ENCODE measurements around the gene ACER2. TPM values are rescaled to one million over a fixed set of nuclear protein-coding genes. Genes with fewer than 3 reads are reported as not detected.

ACER2 gene
- total RNA-seq, 1 experiment from 2014 or later, result 9.6 TPM

DNA sequence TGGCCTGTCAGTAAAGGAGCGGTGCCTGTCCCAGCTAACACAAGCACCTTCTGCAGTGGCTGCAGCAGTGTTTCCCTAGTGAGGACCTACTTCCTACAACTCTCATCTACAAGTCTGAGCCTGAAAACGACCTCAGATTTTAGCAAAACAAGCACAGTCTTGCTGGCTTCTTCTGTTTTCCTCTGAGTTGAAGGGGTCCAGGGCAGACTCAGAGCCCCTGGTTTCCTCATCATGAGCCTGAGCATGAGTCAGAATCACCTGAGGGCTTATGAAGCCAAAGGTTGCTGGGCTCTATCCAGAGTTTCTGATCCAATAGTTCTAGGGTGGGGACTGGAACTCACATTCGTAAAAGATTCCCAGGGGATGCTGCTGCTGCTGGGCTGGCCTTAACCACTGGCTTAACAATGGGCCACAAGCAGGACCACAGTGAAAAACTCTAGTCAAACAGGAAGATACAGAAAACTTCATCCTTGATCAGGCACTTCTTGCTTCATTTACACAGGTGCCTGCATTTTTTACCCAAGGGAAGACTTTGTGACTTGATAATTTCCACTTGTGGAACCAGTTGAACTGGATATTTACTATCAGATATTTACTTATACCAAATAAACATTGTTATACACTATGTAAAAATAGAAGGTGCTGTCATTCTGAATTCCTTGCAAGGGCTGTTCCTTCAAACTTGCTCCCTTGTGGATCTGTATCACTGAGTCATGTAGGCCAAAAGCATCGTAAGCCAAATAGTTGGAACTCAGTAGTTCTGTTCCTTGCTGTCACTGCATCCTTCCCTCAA lies 4.3 kb upstream of the ACER2 start:
- Mint-ChIP-seq H3K27ac (no peak overlapping the region), H3K9me3 (peaks cover 12 to 20% of the 10 kb centered on the region in 2 experiments), H3K4me1 (peaks cover 10 to 12% of the 10 kb centered on the region in 2 experiments), H3K36me3 (ENCODE audit: insufficient read depth in 1 of 3, low read depth in 3 of 3) (peaks cover 6 to 26% (median 9%) of the 10 kb centered on the region in 3 experiments; a peak in 6 of 7 replicates), H3K27me3 (ENCODE audit: low read depth) (peaks cover 14% of the 10 kb centered on the region), H3K4me3 (no peak overlapping the region)
- no peak overlapping the region for H3K27ac ChIP-seq (ENCODE audit: insufficient read length, low read depth, low read length)
- no peak overlapping the region for H2AK5ac ChIP-seq (ENCODE audit: insufficient read length, low read length)
- H4K91ac ChIP-seq (ENCODE audit: insufficient read length, low read depth, low read length), result no peak overlapping the region
- no peak overlapping the region for H3K14ac ChIP-seq (ENCODE audit: insufficient read depth, low read length)
- H3K79me2 ChIP-seq (ENCODE audit: insufficient read depth, low read length), result no peaks in the 10 kb centered on the region
- no peak for DNase-seq
- no peaks in the 10 kb centered on the region for H3K9me3 ChIP-seq (ENCODE audit: control insufficient read depth, low read depth, low read length)
- no peak overlapping the region for H3K4ac ChIP-seq (ENCODE audit: low read depth, low read length)
- no peak overlapping the region for H2BK12ac ChIP-seq (ENCODE audit: insufficient read length, low read depth, low read length)
- no peak overlapping the region for H4K5ac ChIP-seq (ENCODE audit: insufficient read length, low read depth, low read length)
- H2BK20ac ChIP-seq (ENCODE audit: low read depth, low read length, poor library complexity, severe bottlenecking), result no peak overlapping the region
- H3K9ac ChIP-seq (ENCODE audit: extremely low read depth, insufficient read length, low read length), result no peak overlapping the region
- no peak overlapping the region for H4K8ac ChIP-seq (replicated peaks; ENCODE audit: insufficient read length, low read depth, low read length)
- no CpG with 5 or more reads among the region's 4 CpGs for WGBS (ENCODE audit: extremely low coverage, insufficient read length, low lambda C conversion rate)
- no peak overlapping the region for H2AFZ ChIP-seq (ENCODE audit: low read length)
- H3K18ac ChIP-seq (ENCODE audit: insufficient read length, low read depth, low read length), result no peak overlapping the region
- no peak overlapping the region for H2BK15ac ChIP-seq (ENCODE audit: low read depth, low read length)
- H3K4me1 ChIP-seq (ENCODE audit: insufficient read depth, low read length), result no peaks in the 10 kb centered on the region
- no peak overlapping the region for H2BK5ac ChIP-seq (ENCODE audit: insufficient read length, low read length)
- H3K23me2 ChIP-seq (ENCODE audit: insufficient read length, low read depth, low read length, poor library complexity, severe bottlenecking), result peaks cover 13% of the 10 kb centered on the region
- H3K4me2 ChIP-seq (ENCODE audit: insufficient read depth, insufficient read length, low read length), result no peak overlapping the region
- no peak overlapping the region for H3T11ph ChIP-seq (ENCODE audit: low read length)
- no peak overlapping the region for H3K56ac ChIP-seq (ENCODE audit: insufficient read length, low read depth, low read length)
- H3K23ac ChIP-seq (ENCODE audit: insufficient read length, low read depth, low read length), result no peak overlapping the region
- no peak overlapping the region for H2BK120ac ChIP-seq (ENCODE audit: low read depth, low read length, poor library complexity, severe bottlenecking)
- TF ChIP-seq CTCF (conservative IDR thresholded peaks at IDR 0.05), result no peak
- peaks cover 3% of the 10 kb centered on the region; the same call in 1 of the 2 replicates for H3K27me3 ChIP-seq (ENCODE audit: insufficient read depth, low read length)
- no peaks in the 10 kb centered on the region for H4K20me1 ChIP-seq (ENCODE audit: control insufficient read depth, insufficient read depth, insufficient read length)
- no peaks in the 10 kb centered on the region for H3K79me1 ChIP-seq (ENCODE audit: insufficient read depth, low read depth, low read length, poor library complexity, severe bottlenecking)

Measured in H9 (cell line).